HG03103 (cell line): ENCODE measurements around the gene EXOC6B.
"Not testable (repeated sequence)": the region's sequence is repeated elsewhere in the genome, so short reads cannot be mapped to it uniquely, and the experiment has no call there.

Experiments used
- ATAC-seq: cut with Tn5 transposase; IDR thresholded peaks from one replicate; pipeline ENCODE4 v1.9.1; 2021; ENCODE audit warnings: low read depth; ENCODE audit not compliant: unreplicated experiment

Gene EXOC6B

GRCh38 chr2:72497763-72498162 is 328.1 kb downstream of the EXOC6B start:
- ATAC-seq, result no peak

- ATAC-seq, result no peak
Measured at GRCh38 chr2:72496479-72496878, 329.4 kb downstream of the EXOC6B start.

- no peak for ATAC-seq
Measured at GRCh38 chr2:72494392-72494791, 331.4 kb downstream of the EXOC6B start.

- not testable (repeated sequence) for ATAC-seq
Measured at GRCh38 chr2:72484622-72485021, 341.2 kb downstream of the EXOC6B start.

- ATAC-seq, result no peak
Measured at GRCh38 chr2:72483346-72483745, 342.5 kb downstream of the EXOC6B start.

- ATAC-seq, result no peak
Measured at GRCh38 chr2:72475246-72475645, 350.6 kb downstream of the EXOC6B start.

- ATAC-seq, result no peak
Measured at GRCh38 chr2:72457801-72458516, 367.9 kb downstream of the EXOC6B start.

- no peak for ATAC-seq
Measured at GRCh38 chr2:72454189-72454588, 371.6 kb downstream of the EXOC6B start.

- ATAC-seq, result no peak
Measured at GRCh38 chr2:72442270-72442669, 383.6 kb downstream of the EXOC6B start.

GRCh38 chr2:72439892-72440291 is 385.9 kb downstream of the EXOC6B start:
- ATAC-seq, result no peak

GRCh38 chr2:72438364-72438763 is 387.5 kb downstream of the EXOC6B start:
- ATAC-seq, result no peak

GRCh38 chr2:72431737-72432136 is 394.1 kb downstream of the EXOC6B start:
- ATAC-seq, result no peak

GRCh38 chr2:72427022-72427861 is 398.6 kb downstream of the EXOC6B start:
- no peak for ATAC-seq

GRCh38 chr2:72425996-72426395 is 399.8 kb downstream of the EXOC6B start:
- ATAC-seq, result no peak

GRCh38 chr2:72423756-72424155 is 402.1 kb downstream of the EXOC6B start:
- no peak for ATAC-seq

- not testable (repeated sequence) for ATAC-seq
Measured at GRCh38 chr2:72421771-72422379, 404.0 kb downstream of the EXOC6B start.

- ATAC-seq, result no peak
Measured at GRCh38 chr2:72415781-72416475, 409.9 kb downstream of the EXOC6B start.

- ATAC-seq, result no peak
Measured at GRCh38 chr2:72415241-72415661, 410.6 kb downstream of the EXOC6B start.

GRCh38 chr2:72414137-72414760 is 411.6 kb downstream of the EXOC6B start:
- ATAC-seq, result no peak

GRCh38 chr2:72413716-72414115 is 412.1 kb downstream of the EXOC6B start:
- no peak for ATAC-seq
